SK-N-SH treated with all-trans-retinoic acid at 6 μM for 48 hours (cell line): ENCODE results near the gene SERGEF.

Experiments
- CSRNP3 ChIP-seq: fragments of 250-450 bp; sonication (Bioruptor Pico); IDR thresholded peaks from 2 replicates; pipeline ENCODE4 v1.5.1; 2021; ENCODE audit warnings: mild to moderate bottlenecking, moderate library complexity
- ISL1 ChIP-seq: fragments of 250-450 bp; sonication (Bioruptor Pico); IDR thresholded peaks from 2 replicates; pipeline ENCODE4 v2.1.2; 2022; ENCODE audit warnings: mild to moderate bottlenecking, moderate library complexity
- POU6F1 ChIP-seq: fragments of 250-450 bp; sonication (Bioruptor Pico); IDR thresholded peaks from 2 replicates; pipeline ENCODE4 v1.8.0; 2021; ENCODE audit warnings: low read depth, mild to moderate bottlenecking, moderate library complexity, borderline replicate concordance
- RARB ChIP-seq: fragments of 250-450 bp; sonication (Bioruptor Pico); IDR thresholded peaks from 2 replicates; pipeline ENCODE4 v1.8.0; 2021; ENCODE audit warnings: mild to moderate bottlenecking, moderate library complexity
- TOX ChIP-seq: fragments of 250-450 bp; sonication (Bioruptor Pico); IDR thresholded peaks from 2 replicates; pipeline ENCODE4 v1.8.0; 2021; ENCODE audit warnings: mild to moderate bottlenecking, moderate library complexity, borderline replicate concordance

- no peak for TF ChIP-seq POU6F1 (CRISPR knock-in tag)
- TF ChIP-seq ISL1 (CRISPR knock-in tag) = no peak
- TF ChIP-seq CSRNP3 = no peak
- TF ChIP-seq RARB = no peak
- TF ChIP-seq TOX (CRISPR knock-in tag) = no peak
Measured at GRCh38 chr11:18005376-18006129, 7.3 kb downstream of the SERGEF start.
